ENCODE data around the gene CLINT1.

DNA sequence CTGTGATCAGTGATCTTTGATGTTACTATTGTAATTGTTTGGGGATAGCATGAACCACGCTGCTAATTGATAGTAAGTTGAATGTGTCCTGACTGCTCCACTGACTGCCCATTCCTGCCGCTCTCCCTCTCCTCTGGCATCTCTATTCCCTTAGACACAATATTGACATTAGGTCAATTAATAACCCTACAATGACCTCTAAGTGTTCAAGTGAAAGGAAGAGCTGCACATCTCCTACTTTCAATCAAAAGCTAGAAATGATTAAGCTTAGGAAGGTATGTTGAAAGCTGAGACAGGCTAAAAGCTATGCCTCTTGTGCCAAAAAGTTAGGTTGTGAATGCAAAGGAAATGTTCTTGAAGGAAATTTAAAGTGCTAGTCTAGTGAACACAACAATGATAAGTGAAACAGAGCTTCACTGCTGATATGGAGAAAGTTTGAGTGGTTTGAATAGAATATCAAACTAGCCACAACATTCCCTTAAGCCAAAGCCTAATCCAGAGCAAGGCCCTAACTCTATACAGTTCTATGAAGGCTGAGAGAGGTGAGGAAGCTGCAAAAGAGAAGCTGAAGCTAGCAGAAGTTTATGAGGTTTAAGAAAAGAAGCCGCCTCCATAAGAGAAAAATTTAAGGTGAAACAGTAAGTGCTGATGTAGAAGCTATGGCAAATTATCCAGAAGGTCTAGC, 12.9 kb downstream of the CLINT1 start:
- no peak for TF ChIP-seq TCF7 (CRISPR knock-in tag; IDR thresholded peaks at IDR 0.05; ENCODE audit: low read depth)
- TF ChIP-seq, protein P1, sequence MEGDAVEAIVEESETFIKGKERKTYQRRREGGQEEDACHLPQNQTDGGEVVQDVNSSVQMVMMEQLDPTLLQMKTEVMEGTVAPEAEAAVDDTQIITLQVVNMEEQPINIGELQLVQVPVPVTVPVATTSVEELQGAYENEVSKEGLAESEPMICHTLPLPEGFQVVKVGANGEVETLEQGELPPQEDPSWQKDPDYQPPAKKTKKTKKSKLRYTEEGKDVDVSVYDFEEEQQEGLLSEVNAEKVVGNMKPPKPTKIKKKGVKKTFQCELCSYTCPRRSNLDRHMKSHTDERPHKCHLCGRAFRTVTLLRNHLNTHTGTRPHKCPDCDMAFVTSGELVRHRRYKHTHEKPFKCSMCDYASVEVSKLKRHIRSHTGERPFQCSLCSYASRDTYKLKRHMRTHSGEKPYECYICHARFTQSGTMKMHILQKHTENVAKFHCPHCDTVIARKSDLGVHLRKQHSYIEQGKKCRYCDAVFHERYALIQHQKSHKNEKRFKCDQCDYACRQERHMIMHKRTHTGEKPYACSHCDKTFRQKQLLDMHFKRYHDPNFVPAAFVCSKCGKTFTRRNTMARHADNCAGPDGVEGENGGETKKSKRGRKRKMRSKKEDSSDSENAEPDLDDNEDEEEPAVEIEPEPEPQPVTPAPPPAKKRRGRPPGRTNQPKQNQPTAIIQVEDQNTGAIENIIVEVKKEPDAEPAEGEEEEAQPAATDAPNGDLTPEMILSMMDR (IDR thresholded peaks at IDR 0.05): no peak
- TF ChIP-seq, protein P2, sequence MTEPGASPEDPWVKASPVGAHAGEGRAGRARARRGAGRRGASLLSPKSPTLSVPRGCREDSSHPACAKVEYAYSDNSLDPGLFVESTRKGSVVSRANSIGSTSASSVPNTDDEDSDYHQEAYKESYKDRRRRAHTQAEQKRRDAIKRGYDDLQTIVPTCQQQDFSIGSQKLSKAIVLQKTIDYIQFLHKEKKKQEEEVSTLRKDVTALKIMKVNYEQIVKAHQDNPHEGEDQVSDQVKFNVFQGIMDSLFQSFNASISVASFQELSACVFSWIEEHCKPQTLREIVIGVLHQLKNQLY (CRISPR knock-in tag; IDR thresholded peaks at IDR 0.05): no peak
- no peak for TF ChIP-seq NFYB (CRISPR knock-in tag; conservative IDR thresholded peaks at IDR 0.05; ENCODE audit: low read depth)
- TF ChIP-seq TP53 (CRISPR knock-in tag; IDR thresholded peaks at IDR 0.05): no peak

Measured in WTC11 (cell line).